ENCODE data around the gene WHRN. TPM values are rescaled to one million over a fixed set of nuclear protein-coding genes. Genes with fewer than 3 reads are reported as not detected.

WHRN gene
- total and polyA plus RNA-seq, 2 of the 8 experiments (the other 6 are each of a cell fraction or from before 2014, with no cell fraction given): 4.4 to 7.7 TPM

GRCh38 chr9:114529285-114529684 is 24.0 kb upstream of the WHRN start (continued):
- TF ChIP-seq ATF2 (IDR thresholded peaks at IDR 0.05; ENCODE audit: low read length): no peak

All from H1 (cell line).